Esophagus muscularis mucosa (tissue), 4 donors: ENCODE measurements around the gene MCF2L2. TPM values are rescaled to one million over a fixed set of nuclear protein-coding genes. Genes with fewer than 3 reads are reported as not detected.

Source experiments
- DNase-seq: peaks from one replicate; pipeline ENCODE4 v3.0.0-alpha.2; 2017; ENCODE audit errors: extremely low spot score
- H3K27ac ChIP-seq, 4 donors: fragments of 200-600 bp; sonication (generic); replicated peaks in 1 of 4; 1 replicate in 3 of 4; 2 replicates in 1 of 4; pipeline ENCODE4 v1.5.1; 2016 to 2019; ENCODE audit warnings: mild to moderate bottlenecking in 1 of 4
- H3K27me3 ChIP-seq, 4 donors: fragments of 200-600 bp; sonication (generic); one replicate each; pipeline versions ENCODE4 v1.5.1 to v1.6.0; 2016 to 2019
- H3K36me3 ChIP-seq, 4 donors: fragments of 200-600 bp; sonication (generic); one replicate each; pipeline ENCODE4 v1.5.1; 2016 to 2019
- H3K4me1 ChIP-seq, 4 donors: fragments of 200-600 bp; sonication (generic); one replicate each; pipeline ENCODE4 v1.5.1; 2016 to 2019
- H3K4me3 ChIP-seq, 4 donors: fragments of 200-600 bp; sonication (generic); 1 replicate in 2 of 4; 2 replicates in 2 of 4; pipeline ENCODE4 v1.5.1; 2016 to 2019; ENCODE audit warnings: mild to moderate bottlenecking in 4 of 4, moderate library complexity in 1 of 4
- H3K9me3 ChIP-seq, 4 donors: fragments of 200-600 bp; sonication (generic); 1 replicate in 3 of 4; 2 replicates in 1 of 4; pipeline ENCODE4 v1.5.1; 2016 to 2019
- EP300 ChIP-seq: sonication (generic); formaldehyde crosslinking; IDR thresholded peaks from one replicate; pipeline ENCODE4 v1.6.1; 2017; ENCODE audit warnings: antibody characterized with exemption
- POLR2A ChIP-seq: fragments of 450-650 bp; IDR thresholded peaks from one replicate; pipeline ENCODE4 v1.6.1; 2017; ENCODE audit warnings: antibody characterized with exemption, moderate library complexity, mild to moderate bottlenecking, low read depth
- POLR2AphosphoS5 ChIP-seq, 2 donors: sonication (generic); formaldehyde crosslinking; IDR thresholded peaks; one replicate each; pipeline ENCODE4 v1.6.1; 2017; ENCODE audit warnings: antibody characterized with exemption in 2 of 2
- WGBS: methylation state at CpG from one replicate; pipeline ENCODE4 v1.1.5; 2018; 5-methylcytosine and 5-hydroxymethylcytosine counted together
- intact Hi-C: fragments of 100-400 bp; cut with DNase I; formaldehyde crosslinking; loops from one replicate; pipeline ENCODE4 v1.15.1; 2023
- total RNA-seq, 4 donors: library from RNA; depleted of rRNA; stranded (reverse); fragments of >200 nt; gene quantifications; one replicate each; pipeline versions ENCODE4 v1.1.0 to v1.2.1, GENCODE V29; 2016
- TF ChIP-seq, protein P1 (sequence below), 3 experiments: fragments of 200-600 bp in 2 of 3; fragments of 450-650 bp in 1 of 3; sonication (generic) in 2 of 3; IDR thresholded peaks; one replicate each; pipeline ENCODE4 v1.5.1; 2017 to 2019; ENCODE audit warnings: antibody characterized with exemption in 3 of 3, mild to moderate bottlenecking in 2 of 3, moderate library complexity in 1 of 3

MCF2L2 gene
- total RNA-seq, 4 donors from 2014 or later, result 0.99 to 3.3 (median 1.3) TPM

DNA sequence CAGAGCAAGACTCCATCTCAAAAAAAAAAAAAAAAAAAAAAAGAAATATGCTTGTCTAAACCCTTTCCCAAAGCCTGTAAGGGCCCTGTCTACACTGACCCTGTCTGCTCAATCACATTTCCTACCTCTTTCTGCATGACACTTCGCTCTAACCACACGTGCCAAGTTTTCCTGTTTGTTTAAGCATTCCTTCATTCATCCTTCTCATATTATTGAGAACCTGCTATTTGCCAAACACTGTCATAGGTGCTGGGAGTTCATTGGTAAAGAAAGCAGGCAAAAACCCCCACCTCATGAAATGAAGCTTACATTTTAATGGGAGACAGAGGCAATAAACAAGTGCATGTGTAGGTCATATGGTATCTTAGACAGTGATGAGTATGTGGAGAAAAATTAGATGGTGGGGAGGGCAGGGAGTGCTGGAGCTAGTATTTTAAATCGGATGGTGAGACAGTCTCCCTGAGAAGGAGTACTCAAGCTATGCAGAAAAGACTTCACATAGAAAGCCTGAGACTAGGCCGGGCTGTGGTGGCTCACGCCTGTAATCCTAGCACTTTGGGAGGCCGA lies 127.3 kb downstream of the MCF2L2 start:
- Histone ChIP-seq H3K27me3 (no peaks in the 10 kb centered on the region), H3K4me3 (no peak overlapping the region), H3K9me3 (no peaks in the 10 kb centered on the region), H3K4me1 (peaks cover 0 to 5% (median 0%) of the 10 kb centered on the region in 4 donors), H3K36me3 (no peaks in the 10 kb centered on the region), H3K27ac (no peak overlapping the region)
- 85% methylated on average over 6 of the region's 6 CpGs for WGBS
- intact Hi-C loops, result no loop called here
- TF ChIP-seq POLR2A, result no peak
- TF ChIP-seq POLR2AphosphoS5 (IDR thresholded peaks at IDR 0.05), result no peak
- DNase-seq, result no peak

DNA sequence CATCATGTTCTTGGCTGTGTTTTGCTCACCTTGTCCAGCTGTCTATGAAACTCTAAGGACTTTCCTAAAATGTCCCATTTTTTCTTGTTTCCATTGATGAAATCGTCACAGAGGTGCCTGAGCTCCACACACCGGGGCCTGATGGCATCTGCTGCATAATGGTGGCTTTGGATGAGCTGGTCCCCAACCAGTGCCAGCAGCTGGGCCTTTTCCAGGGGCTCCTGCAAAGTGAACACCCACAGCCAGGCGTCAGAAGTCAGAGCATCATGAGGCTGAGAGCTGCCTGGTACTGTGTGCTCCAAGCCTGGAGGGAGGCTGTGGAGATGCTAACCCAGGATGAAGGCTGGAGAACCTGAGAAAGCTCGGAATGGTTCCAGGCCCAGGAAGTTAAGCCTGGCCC lies 128.4 kb downstream of the MCF2L2 start:
- Histone ChIP-seq H3K36me3 (no peaks in the 10 kb centered on the region), H3K27ac (no peak overlapping the region), H3K4me1 (peaks cover 0 to 15% (median 11%) of the 10 kb centered on the region in 4 donors), H3K9me3 (no peaks in the 10 kb centered on the region), H3K4me3 (no peak overlapping the region), H3K27me3 (no peaks in the 10 kb centered on the region)
- DNase-seq, result no peak
- TF ChIP-seq, protein P1, sequence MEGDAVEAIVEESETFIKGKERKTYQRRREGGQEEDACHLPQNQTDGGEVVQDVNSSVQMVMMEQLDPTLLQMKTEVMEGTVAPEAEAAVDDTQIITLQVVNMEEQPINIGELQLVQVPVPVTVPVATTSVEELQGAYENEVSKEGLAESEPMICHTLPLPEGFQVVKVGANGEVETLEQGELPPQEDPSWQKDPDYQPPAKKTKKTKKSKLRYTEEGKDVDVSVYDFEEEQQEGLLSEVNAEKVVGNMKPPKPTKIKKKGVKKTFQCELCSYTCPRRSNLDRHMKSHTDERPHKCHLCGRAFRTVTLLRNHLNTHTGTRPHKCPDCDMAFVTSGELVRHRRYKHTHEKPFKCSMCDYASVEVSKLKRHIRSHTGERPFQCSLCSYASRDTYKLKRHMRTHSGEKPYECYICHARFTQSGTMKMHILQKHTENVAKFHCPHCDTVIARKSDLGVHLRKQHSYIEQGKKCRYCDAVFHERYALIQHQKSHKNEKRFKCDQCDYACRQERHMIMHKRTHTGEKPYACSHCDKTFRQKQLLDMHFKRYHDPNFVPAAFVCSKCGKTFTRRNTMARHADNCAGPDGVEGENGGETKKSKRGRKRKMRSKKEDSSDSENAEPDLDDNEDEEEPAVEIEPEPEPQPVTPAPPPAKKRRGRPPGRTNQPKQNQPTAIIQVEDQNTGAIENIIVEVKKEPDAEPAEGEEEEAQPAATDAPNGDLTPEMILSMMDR (IDR thresholded peaks at IDR 0.05), result no peak
- no peak for TF ChIP-seq EP300
- TF ChIP-seq POLR2AphosphoS5 (IDR thresholded peaks at IDR 0.05), result no peak
- no peak for TF ChIP-seq POLR2A
- 96% methylated on average over 4 of the region's 4 CpGs for WGBS
- intact Hi-C loops, result no loop called here

DNA sequence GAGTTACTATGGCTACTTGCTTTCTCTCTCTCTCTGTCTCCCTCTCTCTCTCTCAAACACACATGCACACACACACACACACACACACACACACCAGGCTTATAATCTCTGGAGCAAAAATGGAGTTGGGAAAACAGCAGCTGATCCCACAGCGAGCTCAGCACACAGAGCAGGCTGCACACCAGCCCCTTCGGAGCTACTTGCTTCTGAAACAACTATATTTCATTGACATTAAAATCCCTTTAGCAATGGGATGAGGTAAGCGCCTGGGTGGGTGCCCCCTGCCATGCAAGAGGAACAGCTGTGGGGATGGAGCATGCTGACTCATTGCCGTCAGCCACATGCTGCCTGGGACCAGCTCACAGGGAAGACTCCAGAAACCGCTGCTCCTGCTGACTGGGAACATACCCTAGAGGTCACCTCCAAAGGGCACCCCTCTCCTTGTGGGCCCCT lies 129.7 kb downstream of the MCF2L2 start:
- intact Hi-C loops, result no loop called here
- Histone ChIP-seq H3K27ac (no peak overlapping the region), H3K27me3 (no peaks in the 10 kb centered on the region), H3K36me3 (no peaks in the 10 kb centered on the region), H3K4me1 (peaks cover 0 to 16% (median 11%) of the 10 kb centered on the region in 4 donors), H3K9me3 (no peaks in the 10 kb centered on the region), H3K4me3 (no peak overlapping the region)
- DNase-seq, result peak; percentile 93
- WGBS, result 62% methylated on average over 5 of the region's 5 CpGs
- TF ChIP-seq, protein P1 (IDR thresholded peaks at IDR 0.05), result no peak
- peak in 1 of 2 donors; percentile 35 for TF ChIP-seq POLR2AphosphoS5 (IDR thresholded peaks at IDR 0.05)

DNA sequence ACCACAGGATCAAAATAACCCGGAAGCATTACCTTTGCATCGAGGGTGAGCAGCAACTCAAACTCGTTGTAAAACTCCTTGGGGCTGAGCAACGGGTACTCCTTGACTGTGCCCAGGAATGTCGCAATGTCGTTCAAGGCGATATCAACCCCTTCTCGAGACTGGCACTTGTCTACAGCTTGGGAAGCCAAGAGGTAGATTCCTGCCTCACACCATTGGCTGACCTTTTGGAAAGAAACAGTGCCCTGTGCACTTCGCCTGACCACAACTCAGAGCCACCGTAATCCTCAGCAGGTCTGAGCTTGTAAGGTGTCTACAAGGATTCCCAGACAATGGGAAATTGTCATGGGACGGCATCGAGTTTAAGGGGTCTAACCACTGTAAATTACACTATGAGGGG lies 131.5 kb downstream of the MCF2L2 start:
- no peak overlapping the region for H3K27ac ChIP-seq
- intact Hi-C loops, result no loop called here
- peaks cover 0 to 16% (median 11%) of the 10 kb centered on the region in 4 donors for H3K4me1 ChIP-seq
- WGBS, result 97% methylated on average over 7 of the region's 12 CpGs
- no peaks in the 10 kb centered on the region for H3K36me3 ChIP-seq
- H3K27me3 ChIP-seq, result no peaks in the 10 kb centered on the region
- no peak overlapping the region for H3K4me3 ChIP-seq
- H3K9me3 ChIP-seq, result no peaks in the 10 kb centered on the region
- no peak for DNase-seq
- TF ChIP-seq, protein P1 (IDR thresholded peaks at IDR 0.05), result no peak
- TF ChIP-seq POLR2A (no peak), POLR2AphosphoS5 (IDR thresholded peaks at IDR 0.05) (no peak), EP300 (no peak)

DNA sequence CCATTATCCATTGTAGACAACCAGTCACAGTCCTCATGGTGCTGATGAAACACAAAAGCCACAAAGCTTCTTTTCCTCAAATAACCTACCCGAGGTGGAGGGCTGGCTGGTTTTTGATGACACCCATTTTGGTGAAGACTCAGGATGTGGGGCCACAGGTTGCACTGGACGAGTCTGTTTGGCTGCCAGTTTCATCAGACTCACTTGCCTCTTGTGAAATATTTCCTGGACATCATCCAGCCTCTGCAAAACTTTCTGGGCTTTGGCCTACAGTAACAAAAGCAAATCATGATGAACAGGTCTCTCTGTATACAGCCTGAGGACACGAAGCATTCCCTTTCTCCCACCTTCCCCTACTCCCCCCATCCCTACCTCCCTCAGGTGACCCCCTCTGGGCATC lies 133.2 kb downstream of the MCF2L2 start:
- intact Hi-C loops, result no loop called here
- 48% methylated on average over 2 of the region's 3 CpGs for WGBS

More for the DNA sequence above, 133.2 kb downstream of the MCF2L2 start:
- Histone ChIP-seq H3K36me3 (no peaks in the 10 kb centered on the region), H3K4me3 (no peak overlapping the region), H3K4me1 (peaks cover 0 to 16% (median 11%) of the 10 kb centered on the region in 4 donors), H3K27me3 (no peaks in the 10 kb centered on the region), H3K27ac (peak overlapping the region in 1 of 4 donors; percentile 22), H3K9me3 (no peaks in the 10 kb centered on the region)
- DNase-seq, result peak; percentile 92
- TF ChIP-seq EP300 (no peak), POLR2AphosphoS5 (IDR thresholded peaks at IDR 0.05) (peak; percentile 49 to 56), POLR2A (no peak)
